ENCODE results near the gene IL1RAPL2. TPM values are rescaled to one million over a fixed set of nuclear protein-coding genes. Genes with fewer than 3 reads are reported as not detected.

IL1RAPL2 gene
- total RNA-seq, 1 donor: not detected

- no peaks in the 10 kb centered on the region for H4K20me1 ChIP-seq (ENCODE audit: insufficient read depth, low read length)
- DNase-seq (ENCODE audit: insufficient read length, low spot score, missing footprints): no peak
- TF ChIP-seq CTCF (IDR thresholded peaks at IDR 0.05; ENCODE audit: extremely low read depth, low read depth, low read length): no peak
- no peaks in the 10 kb centered on the region for H3K4me1 ChIP-seq (ENCODE audit: insufficient read depth, low read length)
- H3K27ac ChIP-seq (ENCODE audit: low read depth, low read length): no peak overlapping the region
- peaks cover 15% of the 10 kb centered on the region for H3K27me3 ChIP-seq (ENCODE audit: insufficient read depth, low read length)
- no peaks in the 10 kb centered on the region for H3K9me3 ChIP-seq (ENCODE audit: low read depth, low read length)
- no peaks in the 10 kb centered on the region for H3K79me2 ChIP-seq (ENCODE audit: insufficient read depth, low read length)
- H2AFZ ChIP-seq (ENCODE audit: low read length): no peak overlapping the region
- H3K4me2 ChIP-seq (ENCODE audit: insufficient read depth, low read length): no peak overlapping the region
- no peak overlapping the region for H3K4me3 ChIP-seq (ENCODE audit: insufficient read depth, low read length)
- H3K36me3 ChIP-seq (ENCODE audit: insufficient read depth, low read length): no peaks in the 10 kb centered on the region
Observed at GRCh38 chrX:105297041-105297440, 731.0 kb downstream of the IL1RAPL2 start.

GRCh38 chrX:105299286-105299685 lies 733.3 kb downstream of the IL1RAPL2 start:
- peaks cover 15% of the 10 kb centered on the region for H3K27me3 ChIP-seq (ENCODE audit: insufficient read depth, low read length)
- H3K4me3 ChIP-seq (ENCODE audit: insufficient read depth, low read length): no peak overlapping the region
- H3K27ac ChIP-seq (ENCODE audit: low read depth, low read length): no peak overlapping the region
- TF ChIP-seq CTCF (IDR thresholded peaks at IDR 0.05; ENCODE audit: extremely low read depth, low read depth, low read length): no peak
- H3K4me1 ChIP-seq (ENCODE audit: insufficient read depth, low read length): no peaks in the 10 kb centered on the region
- no peak for DNase-seq (ENCODE audit: insufficient read length, low spot score, missing footprints)
- no peaks in the 10 kb centered on the region for H4K20me1 ChIP-seq (ENCODE audit: insufficient read depth, low read length)
- no peaks in the 10 kb centered on the region for H3K36me3 ChIP-seq (ENCODE audit: insufficient read depth, low read length)
- no peak overlapping the region for H2AFZ ChIP-seq (ENCODE audit: low read length)
- H3K4me2 ChIP-seq (ENCODE audit: insufficient read depth, low read length): no peak overlapping the region
- H3K9me3 ChIP-seq (ENCODE audit: low read depth, low read length): no peaks in the 10 kb centered on the region
- no peaks in the 10 kb centered on the region for H3K79me2 ChIP-seq (ENCODE audit: insufficient read depth, low read length)

DNA sequence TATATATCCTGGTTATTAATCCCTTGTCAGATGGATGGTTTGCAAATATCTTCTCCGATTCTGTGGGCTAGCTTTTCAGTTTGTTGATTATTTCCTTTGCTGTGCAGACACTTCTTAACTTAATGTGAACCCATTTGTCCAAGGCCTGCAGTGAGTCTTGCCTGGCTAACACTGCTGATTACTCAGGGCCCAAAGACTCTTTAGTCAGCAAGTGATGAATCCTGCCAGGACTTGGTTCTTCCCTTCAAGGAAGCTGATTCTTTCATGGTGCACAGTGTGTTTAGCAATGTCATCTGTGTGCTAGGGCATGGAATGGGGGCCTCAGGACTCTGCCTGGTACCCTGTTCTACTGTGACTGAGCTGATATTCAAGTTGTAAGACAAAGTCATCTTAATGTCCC lies 736.2 kb downstream of the IL1RAPL2 start:
- H3K4me3 ChIP-seq (ENCODE audit: insufficient read depth, low read length): no peak overlapping the region
- no peak overlapping the region for H3K4me2 ChIP-seq (ENCODE audit: insufficient read depth, low read length)
- no peak overlapping the region for H2AFZ ChIP-seq (ENCODE audit: low read length)
- DNase-seq (ENCODE audit: insufficient read length, low spot score, missing footprints): no peak
- H3K9me3 ChIP-seq (ENCODE audit: low read depth, low read length): no peaks in the 10 kb centered on the region
- H4K20me1 ChIP-seq (ENCODE audit: insufficient read depth, low read length): no peaks in the 10 kb centered on the region
- no peaks in the 10 kb centered on the region for H3K79me2 ChIP-seq (ENCODE audit: insufficient read depth, low read length)
- H3K36me3 ChIP-seq (ENCODE audit: insufficient read depth, low read length): no peaks in the 10 kb centered on the region
- TF ChIP-seq CTCF (IDR thresholded peaks at IDR 0.05; ENCODE audit: extremely low read depth, low read depth, low read length): no peak
- no peaks in the 10 kb centered on the region for H3K4me1 ChIP-seq (ENCODE audit: insufficient read depth, low read length)
- H3K27ac ChIP-seq (ENCODE audit: low read depth, low read length): no peak overlapping the region
- H3K27me3 ChIP-seq (ENCODE audit: insufficient read depth, low read length): peaks cover 8% of the 10 kb centered on the region

GRCh38 chrX:105307762-105308161 lies 741.8 kb downstream of the IL1RAPL2 start:
- no peaks in the 10 kb centered on the region for H3K79me2 ChIP-seq (ENCODE audit: insufficient read depth, low read length)
- H4K20me1 ChIP-seq (ENCODE audit: insufficient read depth, low read length): no peaks in the 10 kb centered on the region
- H3K27me3 ChIP-seq (ENCODE audit: insufficient read depth, low read length): no peaks in the 10 kb centered on the region
- peaks cover 3% of the 10 kb centered on the region for H3K4me1 ChIP-seq (ENCODE audit: insufficient read depth, low read length)
- DNase-seq (ENCODE audit: insufficient read length, low spot score, missing footprints): no peak
- H2AFZ ChIP-seq (ENCODE audit: low read length): no peak overlapping the region
- TF ChIP-seq CTCF (IDR thresholded peaks at IDR 0.05; ENCODE audit: extremely low read depth, low read depth, low read length): no peak
- H3K36me3 ChIP-seq (ENCODE audit: insufficient read depth, low read length): no peaks in the 10 kb centered on the region
- H3K4me3 ChIP-seq (ENCODE audit: insufficient read depth, low read length): no peak overlapping the region
- no peak overlapping the region for H3K4me2 ChIP-seq (ENCODE audit: insufficient read depth, low read length)
- H3K9me3 ChIP-seq (ENCODE audit: low read depth, low read length): no peaks in the 10 kb centered on the region
- no peak overlapping the region for H3K27ac ChIP-seq (ENCODE audit: low read depth, low read length)
